Measurements from ENCODE around the gene PTGFR. TPM values are rescaled to one million over a fixed set of nuclear protein-coding genes. Genes with fewer than 3 reads are reported as not detected.

Gene PTGFR
- polyA plus RNA-seq, result under 1 TPM; 0.10 to 0.20 TPM

DNA sequence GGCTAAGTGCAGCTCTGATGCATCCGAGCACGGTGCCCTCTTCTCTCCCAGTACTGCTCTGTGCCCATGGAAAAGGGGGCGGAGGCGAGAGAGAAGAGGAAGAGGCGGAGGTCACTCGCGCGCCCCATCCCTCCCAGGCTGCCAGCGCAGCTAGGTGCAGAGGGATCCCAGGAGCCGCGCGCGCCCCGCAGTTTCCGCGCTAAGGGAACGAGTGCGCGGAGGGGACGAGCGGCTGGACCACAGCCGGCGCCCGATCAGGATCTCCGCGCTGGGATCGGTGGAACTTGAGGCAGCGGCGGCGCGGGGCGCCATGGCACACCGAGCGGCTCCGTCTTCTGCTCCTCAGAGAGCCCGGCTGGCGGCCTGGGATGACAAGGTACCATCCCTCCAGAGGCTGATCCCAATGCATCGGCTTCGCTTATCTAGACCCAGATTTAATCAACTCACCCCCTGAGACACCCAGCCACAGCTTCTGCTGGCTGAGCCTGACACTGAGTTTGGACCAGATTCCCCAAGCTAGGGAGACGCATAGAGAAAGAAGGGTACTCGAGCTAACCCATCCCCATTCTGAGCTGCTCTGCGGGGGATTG is at the start of gene PTGFR:
Gene PTGFR, plus strand, starts transcription at position 114 of the 590 bp plus-strand sequence. CDS start 1,770 bp downstream, outside the sequence.
- peaks cover 0 to 8% of the 10 kb centered on the region in 2 donors for H3K27me3 ChIP-seq (ENCODE audit: control insufficient read depth in 1 of 2, insufficient read depth in 2 of 2, low read length in 2 of 2)
- 4% methylated on average over 40 to 42 of the region's 42 CpGs for WGBS, 2 donors
- peak within 1 kb of the TSS; percentile 7 to 23 for H3K4me3 ChIP-seq (ENCODE audit: low read depth in 1 of 2, low read length in 2 of 2)
- no peaks in the 10 kb centered on the region for H3K36me3 ChIP-seq (ENCODE audit: control insufficient read depth in 2 of 2, insufficient read depth in 2 of 2, low read length in 1 of 2)
- H3K27ac ChIP-seq (ENCODE audit: low read depth in 2 of 2, low read length in 1 of 2), result peak within 1 kb of the TSS in 1 of 2 donors; percentile 18
- no peaks in the 10 kb centered on the region for H3K9me3 ChIP-seq (ENCODE audit: control insufficient read depth in 2 of 2, insufficient read depth in 1 of 2, low read depth in 1 of 2, low read length in 1 of 2)
- peaks cover 0 to 6% of the 10 kb centered on the region in 2 donors for H3K4me1 ChIP-seq (ENCODE audit: control insufficient read depth in 2 of 2, insufficient read depth in 2 of 2, low read length in 1 of 2)

- Histone ChIP-seq H3K36me3 (ENCODE audit: control insufficient read depth in 2 of 2, insufficient read depth in 2 of 2, low read length in 1 of 2) (no peaks in the 10 kb centered on the region), H3K27ac (ENCODE audit: low read depth in 2 of 2, low read length in 1 of 2) (no peak overlapping the region), H3K9me3 (ENCODE audit: control insufficient read depth in 2 of 2, insufficient read depth in 1 of 2, low read depth in 1 of 2, low read length in 1 of 2) (peaks cover 0 to 4% of the 10 kb centered on the region in 2 donors), H3K4me1 (ENCODE audit: control insufficient read depth in 2 of 2, insufficient read depth in 2 of 2, low read length in 1 of 2) (no peaks in the 10 kb centered on the region), H3K27me3 (ENCODE audit: control insufficient read depth in 1 of 2, insufficient read depth in 2 of 2, low read length in 2 of 2) (no peaks in the 10 kb centered on the region), H3K4me3 (ENCODE audit: low read depth in 1 of 2, low read length in 2 of 2) (no peak overlapping the region)
- 66 to 71% methylated on average over 3 of the region's 3 CpGs for WGBS, 2 donors
These were observed 48.9 kb upstream of the PTGFR start for GRCh38 chr1:78441921-78442320.

DNA sequence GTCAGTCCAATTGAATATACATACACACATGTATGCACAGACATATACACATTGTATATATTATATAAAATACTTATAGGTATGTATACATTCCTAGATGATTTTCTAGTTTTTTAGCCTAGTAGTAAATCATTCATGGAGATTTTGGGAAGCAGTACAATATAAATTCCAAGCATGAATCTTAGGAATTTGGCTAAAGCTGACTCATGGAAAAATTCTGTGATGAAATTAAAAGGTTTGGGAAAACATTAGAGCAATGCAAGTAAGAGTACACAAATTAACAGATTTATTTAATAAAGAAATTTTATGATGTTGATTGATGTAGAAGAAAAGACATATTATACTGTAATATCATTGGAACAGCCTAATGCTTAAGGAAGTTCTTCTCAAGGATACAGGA is 43.7 kb upstream of the PTGFR start:
- H3K36me3 ChIP-seq (ENCODE audit: control insufficient read depth in 2 of 2, insufficient read depth in 2 of 2, low read length in 1 of 2), result no peaks in the 10 kb centered on the region
- no peaks in the 10 kb centered on the region for H3K9me3 ChIP-seq (ENCODE audit: control insufficient read depth in 2 of 2, insufficient read depth in 1 of 2, low read depth in 1 of 2, low read length in 1 of 2)
- no peak overlapping the region for H3K4me3 ChIP-seq (ENCODE audit: low read depth in 1 of 2, low read length in 2 of 2)
- H3K27me3 ChIP-seq (ENCODE audit: control insufficient read depth in 1 of 2, insufficient read depth in 2 of 2, low read length in 2 of 2), result no peaks in the 10 kb centered on the region
- H3K27ac ChIP-seq (ENCODE audit: low read depth in 2 of 2, low read length in 1 of 2), result no peak overlapping the region
- no peaks in the 10 kb centered on the region for H3K4me1 ChIP-seq (ENCODE audit: control insufficient read depth in 2 of 2, insufficient read depth in 2 of 2, low read length in 1 of 2)

DNA sequence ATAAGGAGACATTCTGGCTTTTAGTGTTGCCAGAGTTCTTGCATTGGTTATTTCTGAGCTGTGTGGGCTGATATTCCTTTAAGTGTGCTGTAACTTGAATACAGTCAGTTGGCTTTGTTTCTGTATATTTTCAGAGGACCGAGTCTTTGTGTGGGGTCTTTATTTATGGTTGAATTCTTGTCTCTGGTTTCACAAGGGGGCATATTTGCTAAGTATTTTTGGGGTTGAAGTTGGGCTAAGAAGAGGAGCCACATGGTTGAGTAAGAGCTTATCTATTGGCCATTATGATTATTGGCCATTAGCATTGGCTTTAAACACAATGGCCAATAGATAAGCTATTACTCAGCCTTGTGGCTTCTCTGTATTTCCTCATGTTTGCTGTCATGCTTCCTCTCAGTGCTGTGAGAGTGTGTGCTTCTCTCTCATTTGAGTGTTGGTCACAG is 26.3 kb upstream of the PTGFR start:
- no peaks in the 10 kb centered on the region for H3K4me1 ChIP-seq (ENCODE audit: control insufficient read depth in 2 of 2, insufficient read depth in 2 of 2, low read length in 1 of 2)
- no peak overlapping the region for H3K4me3 ChIP-seq (ENCODE audit: low read depth in 1 of 2, low read length in 2 of 2)
- H3K36me3 ChIP-seq (ENCODE audit: control insufficient read depth in 2 of 2, insufficient read depth in 2 of 2, low read length in 1 of 2), result no peaks in the 10 kb centered on the region
- 73 to 79% methylated on average over 1 of the region's 1 CpG for WGBS, 2 donors
- H3K9me3 ChIP-seq (ENCODE audit: control insufficient read depth in 2 of 2, insufficient read depth in 1 of 2, low read depth in 1 of 2, low read length in 1 of 2), result peaks cover 0 to 5% of the 10 kb centered on the region in 2 donors
- no peaks in the 10 kb centered on the region for H3K27me3 ChIP-seq (ENCODE audit: control insufficient read depth in 1 of 2, insufficient read depth in 2 of 2, low read length in 2 of 2)
- no peak overlapping the region for H3K27ac ChIP-seq (ENCODE audit: low read depth in 2 of 2, low read length in 1 of 2)

- no peak overlapping the region for H3K4me3 ChIP-seq (ENCODE audit: low read depth in 1 of 2, low read length in 2 of 2)
- 79 to 81% methylated on average over 1 of the region's 1 CpG for WGBS, 2 donors
These were observed 25.6 kb upstream of the PTGFR start for GRCh38 chr1:78465143-78465542.

DNA sequence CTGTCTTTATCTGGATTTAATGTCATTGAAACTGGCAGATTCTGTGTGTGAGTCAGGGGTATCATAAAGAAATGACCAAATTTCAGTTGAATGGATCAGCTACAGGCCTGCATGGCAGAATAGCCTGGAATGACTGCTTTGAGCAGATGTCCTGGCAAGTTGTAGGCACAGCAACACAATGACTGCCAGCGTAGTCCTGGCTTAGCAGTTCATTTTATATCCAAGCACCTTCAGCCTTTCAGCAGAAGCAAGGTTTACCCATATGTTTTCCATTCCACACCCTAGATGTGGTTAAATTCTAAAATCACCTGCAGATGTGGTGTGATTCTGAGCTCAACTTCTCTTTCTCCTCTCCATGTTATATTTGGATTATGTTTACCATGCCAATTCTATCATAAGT is 22.3 kb upstream of the PTGFR start:
- Histone ChIP-seq H3K36me3 (ENCODE audit: control insufficient read depth in 2 of 2, insufficient read depth in 2 of 2, low read length in 1 of 2) (no peaks in the 10 kb centered on the region), H3K27me3 (ENCODE audit: control insufficient read depth in 1 of 2, insufficient read depth in 2 of 2, low read length in 2 of 2) (no peaks in the 10 kb centered on the region), H3K9me3 (ENCODE audit: control insufficient read depth in 2 of 2, insufficient read depth in 1 of 2, low read depth in 1 of 2, low read length in 1 of 2) (peaks cover 0 to 5% of the 10 kb centered on the region in 2 donors), H3K4me1 (ENCODE audit: control insufficient read depth in 2 of 2, insufficient read depth in 2 of 2, low read length in 1 of 2) (no peaks in the 10 kb centered on the region), H3K27ac (ENCODE audit: low read depth in 2 of 2, low read length in 1 of 2) (no peak overlapping the region), H3K4me3 (ENCODE audit: low read depth in 1 of 2, low read length in 2 of 2) (no peak overlapping the region)
- 68 to 72% methylated on average over 1 of the region's 1 CpG for WGBS, 2 donors

More at GRCh38 chr1:78465143-78465542, 25.6 kb upstream of the PTGFR start:
- no peaks in the 10 kb centered on the region for H3K36me3 ChIP-seq (ENCODE audit: control insufficient read depth in 2 of 2, insufficient read depth in 2 of 2, low read length in 1 of 2)
- H3K4me1 ChIP-seq (ENCODE audit: control insufficient read depth in 2 of 2, insufficient read depth in 2 of 2, low read length in 1 of 2), result no peaks in the 10 kb centered on the region
- peaks cover 0 to 5% of the 10 kb centered on the region in 2 donors for H3K9me3 ChIP-seq (ENCODE audit: control insufficient read depth in 2 of 2, insufficient read depth in 1 of 2, low read depth in 1 of 2, low read length in 1 of 2)
- no peaks in the 10 kb centered on the region for H3K27me3 ChIP-seq (ENCODE audit: control insufficient read depth in 1 of 2, insufficient read depth in 2 of 2, low read length in 2 of 2)
- H3K27ac ChIP-seq (ENCODE audit: low read depth in 2 of 2, low read length in 1 of 2), result no peak overlapping the region

DNA sequence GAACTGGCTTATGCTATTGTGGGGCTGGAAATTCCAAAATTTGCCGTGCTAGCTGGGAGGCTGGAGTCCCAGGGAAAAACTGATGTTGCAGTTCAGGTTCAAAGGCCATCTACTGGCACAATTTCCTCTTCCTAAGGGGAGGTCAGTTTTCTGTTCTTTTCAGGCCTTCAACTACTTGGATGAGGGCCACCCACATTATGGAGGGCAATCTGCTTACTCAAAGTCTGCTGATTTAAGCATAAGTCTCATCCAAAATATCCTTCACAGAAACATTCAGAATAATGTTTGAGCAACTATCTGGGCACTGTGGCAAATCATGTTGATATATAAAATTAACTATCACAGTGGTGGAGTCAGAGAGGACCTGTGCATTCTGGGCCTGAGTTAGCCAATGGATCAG is 21.2 kb upstream of the PTGFR start:
- Histone ChIP-seq H3K27ac (ENCODE audit: low read depth in 2 of 2, low read length in 1 of 2) (no peak overlapping the region), H3K9me3 (ENCODE audit: control insufficient read depth in 2 of 2, insufficient read depth in 1 of 2, low read depth in 1 of 2, low read length in 1 of 2) (peaks cover 0 to 5% of the 10 kb centered on the region in 2 donors), H3K27me3 (ENCODE audit: control insufficient read depth in 1 of 2, insufficient read depth in 2 of 2, low read length in 2 of 2) (no peaks in the 10 kb centered on the region), H3K4me3 (ENCODE audit: low read depth in 1 of 2, low read length in 2 of 2) (no peak overlapping the region), H3K4me1 (ENCODE audit: control insufficient read depth in 2 of 2, insufficient read depth in 2 of 2, low read length in 1 of 2) (no peaks in the 10 kb centered on the region), H3K36me3 (ENCODE audit: control insufficient read depth in 2 of 2, insufficient read depth in 2 of 2, low read length in 1 of 2) (no peaks in the 10 kb centered on the region)
- 82 to 90% methylated on average over 1 of the region's 1 CpG for WGBS, 2 donors

DNA sequence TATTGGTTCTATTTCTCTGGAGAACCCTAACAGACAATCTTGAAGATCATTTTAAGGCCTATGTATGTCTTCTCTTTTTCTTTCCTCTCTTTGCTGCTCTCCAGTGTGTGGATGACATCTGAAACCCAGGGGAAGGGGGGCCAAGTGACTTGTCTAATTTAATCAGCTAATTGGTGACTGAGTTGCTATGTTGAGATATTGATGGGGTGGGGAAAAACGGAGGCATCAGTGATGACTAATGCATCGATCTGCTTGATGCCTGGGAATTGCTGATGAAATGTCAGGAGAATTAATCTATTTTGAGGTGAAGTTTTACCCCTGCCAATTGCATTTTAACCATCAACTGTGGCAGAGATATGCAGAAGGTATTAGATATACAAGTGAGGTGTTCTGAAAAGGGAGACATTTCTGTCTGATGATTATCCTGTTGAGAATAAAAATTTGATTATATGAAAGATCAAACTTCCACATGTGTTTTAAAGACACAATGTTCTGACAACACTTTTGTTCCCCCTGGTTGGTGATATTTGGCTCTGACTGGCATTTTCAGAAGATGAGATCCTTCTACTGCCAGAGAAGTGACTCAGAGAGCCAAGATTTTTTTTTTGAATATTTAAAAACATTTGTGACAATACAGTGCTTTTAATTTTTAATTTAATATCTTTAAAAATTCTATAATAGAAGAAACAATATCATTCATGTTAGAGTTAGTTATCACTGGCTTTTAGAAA is 18.7 kb upstream of the PTGFR start:
- H3K36me3 ChIP-seq (ENCODE audit: control insufficient read depth in 2 of 2, insufficient read depth in 2 of 2, low read length in 1 of 2), result no peaks in the 10 kb centered on the region
- H3K4me1 ChIP-seq (ENCODE audit: control insufficient read depth in 2 of 2, insufficient read depth in 2 of 2, low read length in 1 of 2), result no peaks in the 10 kb centered on the region
- H3K27me3 ChIP-seq (ENCODE audit: control insufficient read depth in 1 of 2, insufficient read depth in 2 of 2, low read length in 2 of 2), result no peaks in the 10 kb centered on the region
- no peaks in the 10 kb centered on the region for H3K9me3 ChIP-seq (ENCODE audit: control insufficient read depth in 2 of 2, insufficient read depth in 1 of 2, low read depth in 1 of 2, low read length in 1 of 2)
- WGBS, 2 donors, result 51 to 56% methylated on average over 2 of the region's 2 CpGs
- no peak overlapping the region for H3K4me3 ChIP-seq (ENCODE audit: low read depth in 1 of 2, low read length in 2 of 2)
- H3K27ac ChIP-seq (ENCODE audit: low read depth in 2 of 2, low read length in 1 of 2), result no peak overlapping the region

DNA sequence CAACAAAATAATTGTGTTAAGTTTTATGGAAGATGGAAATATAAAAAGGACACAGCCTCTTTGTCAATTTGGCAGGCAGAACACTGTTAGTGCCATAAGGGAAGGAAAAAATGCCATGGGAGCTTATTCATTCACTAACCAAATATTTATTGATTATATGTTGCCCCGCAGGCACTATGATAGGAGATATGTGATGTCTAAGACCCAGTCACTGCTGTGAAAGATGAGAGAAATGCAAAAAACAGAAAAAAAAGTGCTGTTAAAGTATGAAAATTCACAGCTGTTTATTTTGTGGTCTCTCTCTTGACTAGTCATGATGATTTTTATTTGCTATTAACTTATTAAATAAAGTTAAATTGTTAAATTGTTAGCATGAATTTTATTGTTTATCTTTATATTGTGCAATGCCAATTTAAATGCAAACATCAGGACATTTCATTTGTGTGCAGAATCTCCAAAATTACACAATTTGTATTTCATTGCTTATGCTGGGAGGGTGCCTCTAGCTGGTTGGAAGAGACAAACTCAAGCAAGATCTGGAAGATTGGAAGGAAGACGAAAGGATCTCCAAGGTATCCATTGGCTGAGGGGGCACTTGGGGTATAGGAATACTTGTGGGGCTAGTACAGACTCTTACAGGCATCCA is 17.8 kb upstream of the PTGFR start:
- H3K36me3 ChIP-seq (ENCODE audit: control insufficient read depth in 2 of 2, insufficient read depth in 2 of 2, low read length in 1 of 2), result no peaks in the 10 kb centered on the region
- H3K9me3 ChIP-seq (ENCODE audit: control insufficient read depth in 2 of 2, insufficient read depth in 1 of 2, low read depth in 1 of 2, low read length in 1 of 2), result no peaks in the 10 kb centered on the region
- H3K27ac ChIP-seq (ENCODE audit: low read depth in 2 of 2, low read length in 1 of 2), result no peak overlapping the region
- H3K27me3 ChIP-seq (ENCODE audit: control insufficient read depth in 1 of 2, insufficient read depth in 2 of 2, low read length in 2 of 2), result no peaks in the 10 kb centered on the region
- H3K4me3 ChIP-seq (ENCODE audit: low read depth in 1 of 2, low read length in 2 of 2), result no peak overlapping the region
- H3K4me1 ChIP-seq (ENCODE audit: control insufficient read depth in 2 of 2, insufficient read depth in 2 of 2, low read length in 1 of 2), result no peaks in the 10 kb centered on the region
- WGBS, 2 donors, result 69 to 70% methylated on average over 2 of the region's 2 CpGs

All from esophagus (tissue), 2 donors.